Astrocyte (in vitro differentiated cells and primary cell): ENCODE results near the gene PYROXD2. TPM values are rescaled to one million over a fixed set of nuclear protein-coding genes. Genes with fewer than 3 reads are reported as not detected.

ENCODE experiments used
- DNase-seq: peaks from one replicate; pipeline ENCODE4 v3.0.0-alpha.2; 2010; ENCODE audit warnings: low read depth
- FAIRE-seq: peaks from 2 replicates; lab custom pipeline; 2011; peaks lifted over from hg19 to GRCh38; lab: Jason Lieb, UNC
- H2AFZ ChIP-seq: 2 replicates; pipeline ENCODE4 v1.6.0; 2012; ENCODE audit warnings: low read depth, low read length, inconsistent platforms
- H3K27ac ChIP-seq: 2 replicates; pipeline ENCODE4 v1.5.1; 2011; ENCODE audit warnings: low read depth, low read length, inconsistent platforms
- H3K27me3 ChIP-seq: 2 replicates; pipeline ENCODE4 v1.6.0; 2011; ENCODE audit warnings: low read length, inconsistent platforms; ENCODE audit not compliant: insufficient read depth
- H3K36me3 ChIP-seq: 2 replicates; pipeline ENCODE4 v1.5.1; 2011; ENCODE audit warnings: low read length, inconsistent platforms; ENCODE audit not compliant: insufficient read depth
- H3K4me1 ChIP-seq: 2 replicates; pipeline ENCODE4 v1.5.1; 2011; ENCODE audit warnings: low read length, inconsistent platforms; ENCODE audit not compliant: insufficient read depth
- H3K4me2 ChIP-seq: 2 replicates; pipeline ENCODE4 v1.6.0; 2012; ENCODE audit warnings: low read length, inconsistent platforms
- H3K4me3 ChIP-seq: 2 replicates; pipeline ENCODE4 v1.5.1; 2011; ENCODE audit warnings: low read depth, mild to moderate bottlenecking, low read length, inconsistent platforms; ENCODE audit not compliant: insufficient read depth
- H3K79me2 ChIP-seq: 2 replicates; pipeline ENCODE4 v1.6.0; 2012; ENCODE audit warnings: mild to moderate bottlenecking, low read length, inconsistent platforms; ENCODE audit not compliant: insufficient read depth
- H3K9ac ChIP-seq: 2 replicates; pipeline ENCODE4 v1.6.0; 2012; ENCODE audit warnings: mild to moderate bottlenecking, low read length, inconsistent platforms
- H3K9me3 ChIP-seq: 2 replicates; pipeline ENCODE4 v1.5.1; 2012; ENCODE audit warnings: low read depth, mild to moderate bottlenecking, low read length, inconsistent platforms; ENCODE audit not compliant: insufficient read depth
- H4K20me1 ChIP-seq: 2 replicates; pipeline ENCODE4 v1.6.0; 2012; ENCODE audit warnings: low read length, inconsistent platforms; ENCODE audit not compliant: insufficient read depth
- H3K27ac Mint-ChIP-seq: one replicate; pipeline ENCODE4 v1.8.0; 2021; ENCODE audit warnings: mild to moderate bottlenecking, mixed read lengths; ENCODE audit not compliant: unreplicated experiment
- H3K27me3 Mint-ChIP-seq: one replicate; pipeline ENCODE4 v1.8.0; 2021; ENCODE audit warnings: low read depth, mixed read lengths; ENCODE audit not compliant: unreplicated experiment
- H3K36me3 Mint-ChIP-seq: one replicate; pipeline ENCODE4 v1.8.0; 2021; ENCODE audit warnings: low read depth, mixed read lengths; ENCODE audit not compliant: unreplicated experiment
- H3K4me1 Mint-ChIP-seq: one replicate; pipeline ENCODE4 v1.8.0; 2021; ENCODE audit warnings: low read depth, mixed read lengths; ENCODE audit not compliant: unreplicated experiment
- H3K4me3 Mint-ChIP-seq: one replicate; pipeline ENCODE4 v1.8.0; 2021; ENCODE audit warnings: mild to moderate bottlenecking, moderate library complexity, mixed read lengths; ENCODE audit not compliant: unreplicated experiment
- H3K9me3 Mint-ChIP-seq: one replicate; pipeline ENCODE4 v1.8.0; 2021; ENCODE audit warnings: mild to moderate bottlenecking, mixed read lengths; ENCODE audit not compliant: unreplicated experiment
- CTCF ChIP-seq: IDR thresholded peaks from 2 replicates; pipeline ENCODE4 v1.5.1; 2011; ENCODE audit warnings: low read depth, mild to moderate bottlenecking, inconsistent platforms, low read length, moderate library complexity; ENCODE audit not compliant: insufficient read depth
- EZH2 ChIP-seq: IDR thresholded peaks from 2 replicates; pipeline ENCODE4 v1.6.1; 2012; ENCODE audit warnings: mild to moderate bottlenecking, low read length, inconsistent platforms; ENCODE audit not compliant: insufficient read depth
- total RNA-seq: library from RNA; stranded (reverse); gene quantifications from 2 replicates; pipeline ENCODE4 v1.2.1, GENCODE V29; 2021

PYROXD2 gene
- total RNA-seq, 1 donor from 2014 or later = 4.5 TPM

- no peak overlapping the region for H3K27ac ChIP-seq
- Mint-ChIP-seq H3K4me1 (peaks cover 27% of the 10 kb centered on the region), H3K27me3 (no peaks in the 10 kb centered on the region), H3K36me3 (no peaks in the 10 kb centered on the region), H3K27ac (peak overlapping the region; percentile 89), H3K9me3 (no peaks in the 10 kb centered on the region), H3K4me3 (no peak overlapping the region)
- H3K9me3 ChIP-seq = peaks cover 3% of the 10 kb centered on the region
- FAIRE-seq (no peak), DNase-seq (no peak)
- no peak overlapping the region for H3K4me3 ChIP-seq
- H3K4me2 ChIP-seq = peak overlapping the region; percentile 84
- H4K20me1 ChIP-seq = no peaks in the 10 kb centered on the region
- TF ChIP-seq EZH2 (no peak), CTCF (no peak)
- H3K4me1 ChIP-seq = peaks cover 16% of the 10 kb centered on the region
- no peak overlapping the region for H2AFZ ChIP-seq
- no peaks in the 10 kb centered on the region for H3K27me3 ChIP-seq
- no peaks in the 10 kb centered on the region for H3K79me2 ChIP-seq
- H3K36me3 ChIP-seq = no peaks in the 10 kb centered on the region
- peak overlapping the region; percentile 16 for H3K9ac ChIP-seq
Measured at GRCh38 chr10:98373260-98374040, 41.5 kb downstream of the PYROXD2 start.

GRCh38 chr10:98370831-98371820 lies 43.9 kb downstream of the PYROXD2 start:
- Mint-ChIP-seq H3K27ac (no peak overlapping the region), H3K4me3 (no peak overlapping the region), H3K27me3 (peaks cover 9% of the 10 kb centered on the region), H3K4me1 (peaks cover 27% of the 10 kb centered on the region), H3K36me3 (no peaks in the 10 kb centered on the region), H3K9me3 (peaks cover 2% of the 10 kb centered on the region)
- Histone ChIP-seq H3K27me3 (peaks cover 6% of the 10 kb centered on the region), H3K27ac (no peak overlapping the region), H4K20me1 (no peaks in the 10 kb centered on the region), H3K9ac (no peak overlapping the region), H3K4me2 (no peak overlapping the region), H3K79me2 (no peaks in the 10 kb centered on the region), H3K4me3 (no peak overlapping the region), H2AFZ (no peak overlapping the region), H3K36me3 (no peaks in the 10 kb centered on the region), H3K9me3 (no peaks in the 10 kb centered on the region), H3K4me1 (peaks cover 16% of the 10 kb centered on the region)
- TF ChIP-seq EZH2 = no peak
- TF ChIP-seq CTCF = no peak
- FAIRE-seq (no peak), DNase-seq (no peak)
